ENCODE measurements around the gene IGFBP1. TPM values are rescaled to one million over a fixed set of nuclear protein-coding genes. Genes with fewer than 3 reads are reported as not detected.

IGFBP1 gene
- total RNA-seq, 1 donor from 2014 or later, result 0.30 TPM

DNA sequence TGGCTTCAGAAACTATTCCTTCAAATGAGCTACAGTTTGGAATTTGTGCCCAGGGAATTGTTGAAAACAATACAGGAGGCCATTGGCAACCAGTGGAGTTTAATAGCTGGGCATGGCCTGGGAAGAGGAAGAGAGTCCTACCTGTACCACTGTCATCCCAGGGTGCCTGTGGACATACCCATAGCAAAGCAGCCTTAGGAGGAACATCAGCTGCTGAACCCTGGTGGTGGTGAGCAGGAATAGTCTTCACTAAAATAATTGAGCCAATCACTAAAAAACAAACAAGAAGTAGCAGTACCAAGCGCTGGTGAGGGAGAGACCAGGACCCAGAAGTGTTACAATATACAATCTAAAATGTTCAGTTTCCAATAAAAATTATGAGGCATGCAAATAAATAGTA is 14.5 kb downstream of the IGFBP1 start:
- Mint-ChIP-seq H3K36me3 (ENCODE audit: low read depth) (no peaks in the 10 kb centered on the region), H3K9me3 (ENCODE audit: low read depth) (peaks cover 7% of the 10 kb centered on the region), H3K27me3 (ENCODE audit: low read depth) (no peaks in the 10 kb centered on the region), H3K27ac (ENCODE audit: unreplicated experiment) (no peak overlapping the region), H3K4me1 (ENCODE audit: low read depth) (no peaks in the 10 kb centered on the region), H3K4me3 (ENCODE audit: unreplicated experiment) (no peak overlapping the region)
- TF ChIP-seq, protein P1, sequence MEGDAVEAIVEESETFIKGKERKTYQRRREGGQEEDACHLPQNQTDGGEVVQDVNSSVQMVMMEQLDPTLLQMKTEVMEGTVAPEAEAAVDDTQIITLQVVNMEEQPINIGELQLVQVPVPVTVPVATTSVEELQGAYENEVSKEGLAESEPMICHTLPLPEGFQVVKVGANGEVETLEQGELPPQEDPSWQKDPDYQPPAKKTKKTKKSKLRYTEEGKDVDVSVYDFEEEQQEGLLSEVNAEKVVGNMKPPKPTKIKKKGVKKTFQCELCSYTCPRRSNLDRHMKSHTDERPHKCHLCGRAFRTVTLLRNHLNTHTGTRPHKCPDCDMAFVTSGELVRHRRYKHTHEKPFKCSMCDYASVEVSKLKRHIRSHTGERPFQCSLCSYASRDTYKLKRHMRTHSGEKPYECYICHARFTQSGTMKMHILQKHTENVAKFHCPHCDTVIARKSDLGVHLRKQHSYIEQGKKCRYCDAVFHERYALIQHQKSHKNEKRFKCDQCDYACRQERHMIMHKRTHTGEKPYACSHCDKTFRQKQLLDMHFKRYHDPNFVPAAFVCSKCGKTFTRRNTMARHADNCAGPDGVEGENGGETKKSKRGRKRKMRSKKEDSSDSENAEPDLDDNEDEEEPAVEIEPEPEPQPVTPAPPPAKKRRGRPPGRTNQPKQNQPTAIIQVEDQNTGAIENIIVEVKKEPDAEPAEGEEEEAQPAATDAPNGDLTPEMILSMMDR (IDR thresholded peaks at IDR 0.05), result peak; percentile 19
- DNase-seq (ENCODE audit: low spot score), result no peak

DNA sequence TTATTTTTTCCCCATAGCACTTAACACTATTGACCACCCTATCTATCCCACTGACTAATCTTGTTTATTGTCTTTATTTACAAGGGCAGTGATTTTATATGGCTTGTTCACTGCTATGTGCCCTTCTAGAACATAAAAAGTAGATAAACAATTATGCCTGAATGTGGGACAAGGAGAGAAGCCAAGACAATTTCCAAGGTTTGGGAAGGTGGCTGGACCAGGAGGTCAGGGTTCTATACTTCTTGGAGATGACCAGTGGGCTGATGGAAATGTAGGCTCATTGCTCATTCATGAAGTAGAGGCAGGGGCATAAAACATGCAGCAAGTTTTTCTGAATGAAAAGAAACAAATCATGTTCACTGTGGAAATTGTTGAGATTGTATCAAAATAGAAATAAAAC is 21.3 kb downstream of the IGFBP1 start:
- peaks cover 22% of the 10 kb centered on the region for H3K36me3 Mint-ChIP-seq (ENCODE audit: low read depth)
- TF ChIP-seq, protein P1 (IDR thresholded peaks at IDR 0.05), result no peak
- peaks cover under 1% of the 10 kb centered on the region for H3K4me1 Mint-ChIP-seq (ENCODE audit: low read depth)
- peaks cover 15% of the 10 kb centered on the region for H3K9me3 Mint-ChIP-seq (ENCODE audit: low read depth)
- H3K27ac Mint-ChIP-seq (ENCODE audit: unreplicated experiment), result no peak overlapping the region
- DNase-seq (ENCODE audit: low spot score), result no peak
- H3K27me3 Mint-ChIP-seq (ENCODE audit: low read depth), result no peaks in the 10 kb centered on the region
- no peak overlapping the region for H3K4me3 Mint-ChIP-seq (ENCODE audit: unreplicated experiment)

GRCh38 chr7:45910855-45911254 is 22.6 kb downstream of the IGFBP1 start:
- Mint-ChIP-seq H3K36me3 (ENCODE audit: low read depth) (peaks cover 32% of the 10 kb centered on the region), H3K27me3 (ENCODE audit: low read depth) (no peaks in the 10 kb centered on the region), H3K4me3 (ENCODE audit: unreplicated experiment) (no peak overlapping the region), H3K9me3 (ENCODE audit: low read depth) (peaks cover 15% of the 10 kb centered on the region), H3K27ac (ENCODE audit: unreplicated experiment) (no peak overlapping the region), H3K4me1 (ENCODE audit: low read depth) (peaks cover 6% of the 10 kb centered on the region)
- TF ChIP-seq, protein P1 (IDR thresholded peaks at IDR 0.05), result no peak
- no peak for DNase-seq (ENCODE audit: low spot score)

- Mint-ChIP-seq H3K4me1 (ENCODE audit: low read depth) (peaks cover 11% of the 10 kb centered on the region), H3K4me3 (ENCODE audit: unreplicated experiment) (no peak overlapping the region), H3K27ac (ENCODE audit: unreplicated experiment) (peak overlapping the region; percentile 18), H3K36me3 (ENCODE audit: low read depth) (peaks cover 36% of the 10 kb centered on the region), H3K27me3 (ENCODE audit: low read depth) (no peaks in the 10 kb centered on the region), H3K9me3 (ENCODE audit: low read depth) (peaks cover 11% of the 10 kb centered on the region)
- DNase-seq (ENCODE audit: low spot score), result no peak
- TF ChIP-seq, protein P1 (IDR thresholded peaks at IDR 0.05), result no peak
Observed at GRCh38 chr7:45911311-45911710, 23.0 kb downstream of the IGFBP1 start.

DNA sequence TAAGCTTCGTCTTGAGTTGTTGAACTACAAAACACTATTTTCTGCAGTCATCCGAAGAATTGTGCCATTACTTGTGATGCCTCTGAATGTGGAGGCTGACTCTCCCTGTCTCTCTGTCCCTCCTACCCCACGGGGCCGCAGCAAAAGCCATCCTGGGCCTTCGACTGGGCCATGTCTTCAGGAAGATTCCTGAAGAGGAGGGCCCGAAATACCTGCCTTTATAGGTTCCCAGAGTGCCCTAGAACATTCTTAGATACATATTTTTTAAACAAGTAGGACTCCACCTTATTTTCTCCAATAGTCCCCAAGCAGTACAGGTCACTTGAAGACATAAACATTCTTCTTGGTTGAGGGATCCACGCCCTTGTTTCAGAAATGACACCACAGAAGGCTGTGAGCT is 24.7 kb downstream of the IGFBP1 start:
- TF ChIP-seq, protein P1 (IDR thresholded peaks at IDR 0.05), result no peak
- Mint-ChIP-seq H3K4me3 (ENCODE audit: unreplicated experiment) (no peak overlapping the region), H3K27ac (ENCODE audit: unreplicated experiment) (no peak overlapping the region), H3K36me3 (ENCODE audit: low read depth) (peaks cover 41% of the 10 kb centered on the region), H3K4me1 (ENCODE audit: low read depth) (peaks cover 27% of the 10 kb centered on the region), H3K9me3 (ENCODE audit: low read depth) (peaks cover 10% of the 10 kb centered on the region), H3K27me3 (ENCODE audit: low read depth) (no peaks in the 10 kb centered on the region)
- DNase-seq (ENCODE audit: low spot score), result no peak

All from chondrocyte (in vitro differentiated cells).